Spleen (tissue), 7 donors: ENCODE results near the gene PIH1D1.

Experiments
- POLR2A ChIP-seq, 3 donors: fragments of 450-650 bp; IDR thresholded peaks; one replicate each; pipeline ENCODE4 v1.5.1; 2017; ENCODE audit warnings: antibody characterized with exemption in 3 of 3, mild to moderate bottlenecking in 1 of 3
- TF ChIP-seq, protein P1 (sequence below), 11 experiments: fragments of 200-600 bp in 7 of 11; fragments of 450-650 bp in 4 of 11; sonication (generic) in 4 of 11; IDR thresholded peaks in 8 of 11; conservative IDR thresholded peaks in 3 of 11; 1 replicate in 7 of 11; 2 replicates in 4 of 11; pipeline versions ENCODE4 v1.4.0 to v1.8.0; 2016 to 2021; ENCODE audit warnings: antibody characterized with exemption in 11 of 11, inconsistent platforms in 4 of 11, mild to moderate bottlenecking in 1 of 11
- donor health status: DM: no; HTN: no; CAD: no; lungs with moderate emphysema.
- donor health status: DM: no; HTN: no; CAD: no.
- donor health status: DM: no; HTN: no; CAD: no.

DNA sequence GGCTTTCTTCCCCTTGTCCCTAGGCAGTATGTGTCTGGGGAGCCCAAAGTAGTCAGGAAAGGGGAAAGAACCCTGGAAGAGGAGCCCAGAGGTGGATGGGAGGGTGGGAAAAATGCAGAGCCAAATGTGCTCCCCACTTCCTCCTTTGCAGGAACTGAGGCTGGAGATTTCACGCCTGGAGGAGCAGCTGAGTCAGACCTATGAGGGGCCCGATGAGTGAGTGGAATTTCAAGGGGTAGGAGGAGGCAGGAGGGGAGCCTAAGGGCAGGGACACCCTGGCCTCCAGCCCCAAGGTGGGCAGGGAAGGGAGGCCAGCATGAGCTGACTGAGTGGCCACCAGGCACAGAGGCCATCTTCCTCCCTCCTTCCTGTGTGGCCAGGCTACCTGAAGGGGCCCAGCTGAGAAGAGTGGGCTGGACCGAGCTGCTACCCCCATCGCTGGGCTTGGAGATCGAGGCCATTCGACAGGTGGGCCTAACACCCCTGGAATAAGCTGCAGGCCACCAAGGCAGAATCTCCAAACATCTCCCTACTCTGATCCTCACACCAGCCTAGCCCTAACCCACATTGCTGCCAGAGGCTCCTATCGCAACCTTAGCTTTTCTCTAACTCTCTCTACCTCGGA lies 42.7 kb downstream of the PIH1D1 start:
- TF ChIP-seq, protein P1, sequence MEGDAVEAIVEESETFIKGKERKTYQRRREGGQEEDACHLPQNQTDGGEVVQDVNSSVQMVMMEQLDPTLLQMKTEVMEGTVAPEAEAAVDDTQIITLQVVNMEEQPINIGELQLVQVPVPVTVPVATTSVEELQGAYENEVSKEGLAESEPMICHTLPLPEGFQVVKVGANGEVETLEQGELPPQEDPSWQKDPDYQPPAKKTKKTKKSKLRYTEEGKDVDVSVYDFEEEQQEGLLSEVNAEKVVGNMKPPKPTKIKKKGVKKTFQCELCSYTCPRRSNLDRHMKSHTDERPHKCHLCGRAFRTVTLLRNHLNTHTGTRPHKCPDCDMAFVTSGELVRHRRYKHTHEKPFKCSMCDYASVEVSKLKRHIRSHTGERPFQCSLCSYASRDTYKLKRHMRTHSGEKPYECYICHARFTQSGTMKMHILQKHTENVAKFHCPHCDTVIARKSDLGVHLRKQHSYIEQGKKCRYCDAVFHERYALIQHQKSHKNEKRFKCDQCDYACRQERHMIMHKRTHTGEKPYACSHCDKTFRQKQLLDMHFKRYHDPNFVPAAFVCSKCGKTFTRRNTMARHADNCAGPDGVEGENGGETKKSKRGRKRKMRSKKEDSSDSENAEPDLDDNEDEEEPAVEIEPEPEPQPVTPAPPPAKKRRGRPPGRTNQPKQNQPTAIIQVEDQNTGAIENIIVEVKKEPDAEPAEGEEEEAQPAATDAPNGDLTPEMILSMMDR (IDR thresholded peaks at IDR 0.05 in 8 of 11, conservative IDR thresholded peaks at IDR 0.05 in 3 of 11), result no peak
- TF ChIP-seq POLR2A (IDR thresholded peaks at IDR 0.05), result no peak
